Type B pancreatic cell (in vitro differentiated cells): ENCODE measurements around the gene SNX15. TPM values are rescaled to one million over a fixed set of nuclear protein-coding genes. Genes with fewer than 3 reads are reported as not detected.

Experiments
- DNase-seq: peaks from one replicate; pipeline ENCODE4 v3.0.0; 2021; ENCODE audit warnings: mixed read lengths; ENCODE audit not compliant: unreplicated experiment; ENCODE audit errors: extremely low spot score
- H3K27ac Mint-ChIP-seq: 2 replicates; pipeline ENCODE4 v1.8.0; 2021; ENCODE audit warnings: mild to moderate bottlenecking, mixed read lengths
- H3K27me3 Mint-ChIP-seq: 2 replicates; pipeline ENCODE4 v1.8.0; 2021; ENCODE audit warnings: mixed read lengths
- H3K36me3 Mint-ChIP-seq: 2 replicates; pipeline ENCODE4 v1.8.0; 2021; ENCODE audit warnings: mixed read lengths
- H3K4me1 Mint-ChIP-seq: one replicate; pipeline ENCODE4 v1.8.0; 2021; ENCODE audit warnings: mixed read lengths; ENCODE audit not compliant: unreplicated experiment
- H3K4me3 Mint-ChIP-seq: 2 replicates; pipeline ENCODE4 v1.8.0; 2021; ENCODE audit warnings: mild to moderate bottlenecking, mixed read lengths
- H3K9me3 Mint-ChIP-seq: 2 replicates; pipeline ENCODE4 v1.8.0; 2021; ENCODE audit warnings: mixed read lengths
- total RNA-seq: library from RNA; stranded (reverse); gene quantifications from 2 replicates; pipeline ENCODE4 v1.2.1, GENCODE V29; 2021; ENCODE audit warnings: low replicate concordance
- TF ChIP-seq, protein P1 (sequence below): fragments of 200-600 bp; sonication (generic); conservative IDR thresholded peaks from 2 replicates; pipeline ENCODE4 v1.5.0; 2021; ENCODE audit warnings: antibody characterized with exemption, mild to moderate bottlenecking

SNX15 gene
- total RNA-seq, 1 donor from 2014 or later, result 25.3 TPM

DNA sequence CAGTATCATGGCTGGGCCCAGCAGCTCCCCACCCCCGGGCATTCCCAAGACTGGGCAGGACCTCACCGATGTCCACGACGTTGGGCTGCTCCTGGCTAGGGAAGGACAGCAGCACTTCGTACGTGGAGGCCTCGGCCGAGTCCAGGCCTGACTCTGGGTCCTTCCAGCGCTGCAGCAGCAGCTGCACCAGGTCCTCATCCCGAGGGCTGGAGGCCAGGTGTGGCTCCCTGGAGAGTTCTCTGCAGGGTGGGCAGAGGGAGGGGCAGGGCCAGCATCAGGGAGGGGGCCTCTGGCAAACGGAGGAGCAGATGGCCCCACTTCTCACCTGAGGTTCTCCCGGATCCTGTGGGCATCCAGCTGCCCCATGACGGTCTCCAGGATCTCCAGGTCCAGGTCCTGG is 30.8 kb downstream of the SNX15 start:
- H3K36me3 Mint-ChIP-seq, result no peaks in the 10 kb centered on the region
- no peak overlapping the region for H3K4me3 Mint-ChIP-seq
- no peak for DNase-seq
- H3K9me3 Mint-ChIP-seq, result no peaks in the 10 kb centered on the region
- no peak overlapping the region for H3K27ac Mint-ChIP-seq
- TF ChIP-seq, protein P1, sequence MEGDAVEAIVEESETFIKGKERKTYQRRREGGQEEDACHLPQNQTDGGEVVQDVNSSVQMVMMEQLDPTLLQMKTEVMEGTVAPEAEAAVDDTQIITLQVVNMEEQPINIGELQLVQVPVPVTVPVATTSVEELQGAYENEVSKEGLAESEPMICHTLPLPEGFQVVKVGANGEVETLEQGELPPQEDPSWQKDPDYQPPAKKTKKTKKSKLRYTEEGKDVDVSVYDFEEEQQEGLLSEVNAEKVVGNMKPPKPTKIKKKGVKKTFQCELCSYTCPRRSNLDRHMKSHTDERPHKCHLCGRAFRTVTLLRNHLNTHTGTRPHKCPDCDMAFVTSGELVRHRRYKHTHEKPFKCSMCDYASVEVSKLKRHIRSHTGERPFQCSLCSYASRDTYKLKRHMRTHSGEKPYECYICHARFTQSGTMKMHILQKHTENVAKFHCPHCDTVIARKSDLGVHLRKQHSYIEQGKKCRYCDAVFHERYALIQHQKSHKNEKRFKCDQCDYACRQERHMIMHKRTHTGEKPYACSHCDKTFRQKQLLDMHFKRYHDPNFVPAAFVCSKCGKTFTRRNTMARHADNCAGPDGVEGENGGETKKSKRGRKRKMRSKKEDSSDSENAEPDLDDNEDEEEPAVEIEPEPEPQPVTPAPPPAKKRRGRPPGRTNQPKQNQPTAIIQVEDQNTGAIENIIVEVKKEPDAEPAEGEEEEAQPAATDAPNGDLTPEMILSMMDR, result no peak
- no peaks in the 10 kb centered on the region for H3K4me1 Mint-ChIP-seq
- H3K27me3 Mint-ChIP-seq, result peaks cover 5% of the 10 kb centered on the region

DNA sequence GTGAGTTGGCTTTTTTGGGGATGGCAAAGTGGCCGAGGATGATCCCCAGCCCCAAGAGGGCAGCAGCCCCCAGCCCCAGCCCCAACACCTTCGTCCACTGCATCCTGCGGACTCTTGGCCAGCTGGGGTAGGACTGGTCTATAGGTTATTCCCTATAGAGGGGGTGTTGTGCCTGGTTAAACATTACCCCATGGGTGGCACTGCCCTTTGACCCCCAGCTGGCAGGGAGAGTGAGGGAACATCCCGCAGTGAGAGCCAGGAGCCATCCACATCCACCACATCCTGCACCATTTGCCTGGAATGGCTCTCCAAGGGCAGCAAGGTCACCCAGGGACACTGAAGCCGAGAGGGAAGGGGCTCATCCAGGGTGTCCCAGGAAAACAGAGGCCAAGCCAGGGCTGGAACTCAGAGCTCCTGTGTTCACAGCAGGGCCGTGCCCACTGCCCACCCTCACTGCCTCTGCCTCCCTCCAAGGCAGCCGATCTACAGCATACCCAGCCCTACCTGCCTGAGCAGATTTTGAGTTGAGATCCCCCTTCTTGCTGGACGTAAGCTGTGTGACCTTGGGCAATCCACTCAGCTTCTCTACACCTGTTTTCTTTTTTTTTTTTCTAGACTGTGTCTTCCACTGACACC is 31.3 kb downstream of the SNX15 start, which contains the start of gene NAALADL1:
Gene NAALADL1, minus strand, starts transcription at position 135 of the 636 bp plus-strand sequence. Its CDS starts 32 bp downstream, at position 103.
- Mint-ChIP-seq H3K27me3 (peaks cover 5% of the 10 kb centered on the region), H3K27ac (no peak within 1 kb of the TSS), H3K9me3 (no peaks in the 10 kb centered on the region), H3K36me3 (no peaks in the 10 kb centered on the region), H3K4me3 (no peak within 1 kb of the TSS), H3K4me1 (no peaks in the 10 kb centered on the region)
- TF ChIP-seq, protein P1, result no peak
- DNase-seq, result no peak

DNA sequence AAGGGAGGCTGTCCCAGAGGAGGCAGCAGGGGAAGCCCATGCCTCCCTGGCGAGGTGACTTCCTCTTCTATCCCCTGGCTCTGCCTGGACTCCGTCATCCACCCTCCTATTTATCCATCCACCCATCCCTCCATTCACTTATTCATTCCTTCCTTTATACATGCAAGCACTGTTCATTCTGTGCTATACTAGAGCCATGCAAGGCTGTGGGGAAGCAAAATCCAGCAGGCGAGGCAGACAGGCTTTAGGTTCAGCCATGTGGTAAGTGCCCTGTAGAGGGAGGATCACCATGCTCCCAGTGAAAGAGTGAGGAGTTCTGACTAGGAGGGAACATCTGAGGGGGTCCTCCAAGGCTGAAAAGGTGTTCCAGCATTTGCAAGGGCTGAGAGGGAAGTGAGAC is 32.3 kb downstream of the SNX15 start:
- Mint-ChIP-seq H3K9me3 (no peaks in the 10 kb centered on the region), H3K4me1 (no peaks in the 10 kb centered on the region), H3K27ac (no peak overlapping the region), H3K4me3 (no peak overlapping the region), H3K27me3 (no peaks in the 10 kb centered on the region), H3K36me3 (no peaks in the 10 kb centered on the region)
- no peak for DNase-seq
- TF ChIP-seq, protein P1, result no peak

DNA sequence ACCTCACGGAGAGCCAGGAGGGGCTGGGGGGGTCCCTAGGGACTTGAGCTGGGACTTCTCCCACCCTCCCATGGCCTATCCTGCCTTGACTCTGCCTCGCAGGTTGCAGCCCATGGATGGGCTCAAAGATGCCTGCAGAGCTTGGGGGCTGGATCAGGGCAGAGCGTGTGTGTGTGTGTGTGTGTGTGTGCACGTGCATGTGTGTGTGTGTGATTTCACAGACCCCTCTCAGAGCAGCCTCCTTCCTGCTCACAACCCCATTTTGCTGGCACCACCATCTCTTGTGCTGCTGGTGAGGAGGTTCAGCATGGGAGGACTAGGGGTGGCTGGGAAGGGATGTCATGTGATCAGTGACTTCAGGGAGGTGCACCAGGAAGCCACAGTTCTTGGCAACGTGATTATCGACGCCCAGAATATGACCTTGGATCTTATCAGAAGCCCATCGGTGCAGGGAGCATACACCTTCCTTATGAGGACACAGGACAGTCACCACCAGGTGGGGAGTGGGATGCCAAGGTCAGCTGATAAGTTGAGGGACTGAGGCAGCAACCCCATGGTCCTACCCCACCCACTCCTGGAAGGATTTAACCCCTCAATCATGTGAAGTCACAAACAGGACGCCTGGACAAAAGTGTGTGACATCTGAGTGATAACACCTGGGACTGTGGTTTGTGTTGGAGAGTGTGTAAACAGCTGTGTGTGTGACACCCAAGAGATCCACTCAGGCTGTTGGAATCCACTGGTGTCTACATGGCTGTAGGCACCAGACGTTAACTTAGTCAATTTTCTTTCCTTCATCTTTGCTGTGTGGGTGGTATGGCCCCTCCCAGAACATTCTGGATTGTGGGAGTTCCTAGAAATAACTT is 33.0 kb downstream of the SNX15 start:
- Mint-ChIP-seq H3K4me3 (no peak overlapping the region), H3K9me3 (no peaks in the 10 kb centered on the region), H3K27ac (no peak overlapping the region), H3K36me3 (no peaks in the 10 kb centered on the region), H3K4me1 (no peaks in the 10 kb centered on the region), H3K27me3 (no peaks in the 10 kb centered on the region)
- TF ChIP-seq, protein P1, result no peak
- no peak for DNase-seq

DNA sequence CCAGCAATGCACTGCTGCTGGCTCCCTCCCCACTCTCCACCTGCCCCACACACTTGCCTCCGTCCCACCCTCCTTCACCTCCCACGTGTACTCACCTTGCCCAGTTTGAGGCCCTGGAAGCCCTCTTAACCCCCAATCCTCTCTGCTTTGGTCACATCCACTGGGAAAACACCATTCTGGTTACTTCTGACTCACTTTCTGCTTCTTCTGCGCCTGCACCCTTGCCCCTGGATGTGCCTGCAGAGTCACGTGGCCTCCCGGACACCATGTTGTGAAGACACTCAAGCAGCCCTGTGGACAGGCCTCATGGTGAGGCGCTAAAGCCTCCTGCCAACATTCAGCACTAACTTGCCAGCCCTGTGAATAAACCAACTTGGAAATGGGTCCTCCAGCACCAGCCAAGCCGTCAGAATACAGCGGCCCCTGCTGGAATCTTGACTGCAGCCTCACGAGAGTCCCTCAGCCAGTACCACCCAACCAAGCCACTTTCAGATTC is 33.7 kb downstream of the SNX15 start:
- Mint-ChIP-seq H3K27me3 (no peaks in the 10 kb centered on the region), H3K4me3 (no peak overlapping the region), H3K9me3 (no peaks in the 10 kb centered on the region), H3K27ac (no peak overlapping the region), H3K4me1 (no peaks in the 10 kb centered on the region), H3K36me3 (no peaks in the 10 kb centered on the region)
- TF ChIP-seq, protein P1, result peak; percentile 46
- no peak for DNase-seq
